GM23338 (cell line): ENCODE measurements around the gene SLAMF8. TPM values are rescaled to one million over a fixed set of nuclear protein-coding genes. Genes with fewer than 3 reads are reported as not detected.
A peak's percentile ranks its signal among the peaks of the same experiment; 100 is the strongest.

Experiments used
- ATAC-seq: fragments of 200-7000 bp; cut with Tn5 transposase; 3 replicates; pipeline ENCODE4 v1.9.1; 2020
- DNase-seq: peaks from one replicate; pipeline ENCODE4 v3.0.0-alpha.2; 2015; ENCODE audit warnings: low spot score
- H2AFZ ChIP-seq: fragments of 200-600 bp; sonication (generic); 2 replicates; pipeline ENCODE4 v1.8.0; 2016; ENCODE audit warnings: antibody characterized with exemption, mild to moderate bottlenecking, moderate library complexity
- H3F3A ChIP-seq: fragments of 200-600 bp; sonication (generic); replicated peaks from 2 replicates; pipeline ENCODE4 v1.8.0; 2017; ENCODE audit warnings: antibody characterized with exemption, mixed run types, low read depth
- H3K27ac ChIP-seq: fragments of 200-600 bp; sonication (generic); 2 replicates; pipeline ENCODE4 v1.6.1; 2016; ENCODE audit warnings: low read depth
- H3K27me3 ChIP-seq: fragments of 200-600 bp; sonication (generic); 2 replicates; pipeline ENCODE4 v1.8.0; 2016; ENCODE audit warnings: mild to moderate bottlenecking, mixed run types, moderate library complexity; ENCODE audit not compliant: insufficient read depth
- H3K36me3 ChIP-seq: fragments of 200-600 bp; sonication (generic); 2 replicates; pipeline ENCODE4 v1.8.0; 2016; ENCODE audit warnings: mild to moderate bottlenecking; ENCODE audit not compliant: insufficient read depth
- H3K4me1 ChIP-seq: fragments of 200-600 bp; sonication (generic); 2 replicates; pipeline ENCODE4 v1.8.0; 2016; ENCODE audit warnings: mild to moderate bottlenecking, moderate library complexity; ENCODE audit not compliant: insufficient read depth
- H3K4me2 ChIP-seq: fragments of 200-600 bp; sonication (generic); 2 replicates; pipeline ENCODE4 v1.7.1; 2017; ENCODE audit warnings: mixed run types
- H3K4me3 ChIP-seq: fragments of 200-600 bp; sonication (generic); 2 replicates; pipeline ENCODE4 v1.6.1; 2016; ENCODE audit warnings: mixed run types
- H3K79me2 ChIP-seq: fragments of 200-600 bp; sonication (generic); replicated peaks from 2 replicates; pipeline ENCODE4 v1.8.0; 2017; ENCODE audit warnings: mild to moderate bottlenecking; ENCODE audit not compliant: insufficient read depth
- H3K9me2 ChIP-seq: fragments of 200-600 bp; sonication (generic); 2 replicates; pipeline ENCODE4 v1.8.0; 2017; ENCODE audit not compliant: insufficient read depth
- H4K20me1 ChIP-seq: fragments of 200-600 bp; sonication (generic); replicated peaks from 2 replicates; pipeline ENCODE4 v1.8.0; 2017; ENCODE audit warnings: mild to moderate bottlenecking; ENCODE audit not compliant: insufficient read depth
- H3K27ac Mint-ChIP-seq: 2 replicates; pipeline ENCODE4 v1.8.0; 2020; ENCODE audit warnings: inconsistent platforms, mild to moderate bottlenecking, moderate library complexity, mixed read lengths
- H3K27me3 Mint-ChIP-seq: 3 replicates; pipeline ENCODE4 v1.8.0; 2022; ENCODE audit warnings: low read depth, mild to moderate bottlenecking, moderate library complexity, mixed read lengths, inconsistent platforms; ENCODE audit not compliant: insufficient read depth, poor library complexity
- H3K36me3 Mint-ChIP-seq: 3 replicates; pipeline ENCODE4 v1.8.0; 2021; ENCODE audit warnings: low read depth, mild to moderate bottlenecking, inconsistent platforms, moderate library complexity, mixed read lengths
- H3K4me1 Mint-ChIP-seq: 3 replicates; pipeline ENCODE4 v1.8.0; 2020; ENCODE audit warnings: mild to moderate bottlenecking, inconsistent platforms, mixed read lengths
- H3K4me3 Mint-ChIP-seq: 3 replicates; pipeline ENCODE4 v1.8.0; 2021; ENCODE audit warnings: moderate library complexity, mild to moderate bottlenecking, inconsistent platforms, mixed read lengths
- H3K9me3 Mint-ChIP-seq: 3 replicates; pipeline ENCODE4 v1.8.0; 2020; ENCODE audit warnings: moderate library complexity, mild to moderate bottlenecking, inconsistent platforms, mixed read lengths
- CREB1 ChIP-seq: fragments of 250-450 bp; sonication (Bioruptor Pico); IDR thresholded peaks from 2 replicates; pipeline ENCODE4 v1.5.0; 2020; ENCODE audit warnings: low read depth, mild to moderate bottlenecking, moderate library complexity
- EZH2 ChIP-seq: fragments of 200-600 bp; sonication (generic); IDR thresholded peaks from one replicate; pipeline ENCODE4 v1.8.0; 2017; ENCODE audit warnings: antibody characterized with exemption, mild to moderate bottlenecking, low read depth; ENCODE audit not compliant: unreplicated experiment
- ZNF114 ChIP-seq: fragments of 250-450 bp; sonication (Bioruptor Pico); IDR thresholded peaks from 2 replicates; pipeline ENCODE4 v1.5.0; 2020; ENCODE audit warnings: mild to moderate bottlenecking, moderate library complexity
- polyA plus RNA-seq: library from polyadenylated mRNA; unstranded; fragments of >200 nt; fragmentation: Nextera tagmentation; extraction: Ambion mirVana; gene quantifications from 2 replicates; pipeline ENCODE4 v1.2.1, GENCODE V29; 2016
- total RNA-seq: library from RNA; depleted of rRNA; stranded (reverse); fragments of >200 nt; shearing (Covaris generic); gene quantifications from 2 replicates; pipeline ENCODE4 v1.2.3, GENCODE V29; 2014
- TF ChIP-seq, protein P1 (sequence below), 2 experiments: fragments of 200-600 bp in 1 of 2; sonication (generic) in 1 of 2; conservative IDR thresholded peaks; 2 replicates each; pipeline versions ENCODE4 v1.5.1 to v1.6.1; 2016 to 2017; ENCODE audit warnings: antibody characterized with exemption in 2 of 2, low read depth in 2 of 2, mild to moderate bottlenecking in 2 of 2, moderate library complexity in 1 of 2
- TF ChIP-seq, protein P2 (sequence below): fragments of 250-450 bp; sonication (Bioruptor Pico); IDR thresholded peaks from 2 replicates; pipeline ENCODE4 v1.5.0; 2020; ENCODE audit warnings: mild to moderate bottlenecking, moderate library complexity

Gene SLAMF8
- total and polyA plus RNA-seq, 2 experiments from 2014 or later = not detected

DNA sequence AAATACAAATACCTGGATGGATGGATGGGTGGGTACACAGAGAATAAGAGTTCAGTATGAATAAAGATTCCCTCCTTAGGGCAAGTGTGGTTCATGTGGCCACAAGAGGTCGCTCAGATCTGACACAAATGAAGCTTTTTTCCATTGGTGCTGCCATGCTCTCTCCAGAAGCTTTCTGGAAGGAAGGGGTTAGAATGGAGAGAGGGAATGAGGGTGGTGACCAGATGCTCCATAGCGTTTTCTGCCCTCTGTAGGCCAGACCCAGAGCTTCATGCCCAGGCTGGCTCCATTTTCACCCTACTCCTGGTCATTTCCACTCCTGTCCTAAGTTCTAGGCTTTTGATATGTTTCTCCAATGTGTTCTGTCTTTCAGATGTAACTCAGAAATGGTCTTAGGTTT, 27.8 kb upstream of the SLAMF8 start:
- Mint-ChIP-seq H3K4me1 (no peaks in the 10 kb centered on the region), H3K9me3 (no peaks in the 10 kb centered on the region), H3K4me3 (no peak overlapping the region), H3K27me3 (peaks cover 4% of the 10 kb centered on the region), H3K36me3 (no peaks in the 10 kb centered on the region), H3K27ac (no peak overlapping the region)
- H2AFZ ChIP-seq = no peak overlapping the region
- H3K4me2 ChIP-seq = no peak overlapping the region
- no peaks in the 10 kb centered on the region for H3F3A ChIP-seq
- no peaks in the 10 kb centered on the region for H3K36me3 ChIP-seq
- no peak overlapping the region for H3K4me3 ChIP-seq
- no peaks in the 10 kb centered on the region for H3K9me2 ChIP-seq
- H3K27ac ChIP-seq = no peak overlapping the region
- ATAC-seq (peak; percentile 99), DNase-seq (peak; percentile 95)
- H3K27me3 ChIP-seq = no peaks in the 10 kb centered on the region
- H3K4me1 ChIP-seq = no peaks in the 10 kb centered on the region
- no peaks in the 10 kb centered on the region for H3K79me2 ChIP-seq
- TF ChIP-seq ZNF114 (CRISPR knock-in tag) = peak; percentile 81; the same call in 1 of the 2 replicates
- TF ChIP-seq CREB1 (CRISPR knock-in tag) = peak; percentile 44; the same call in 1 of the 2 replicates
- TF ChIP-seq EZH2 = no peak
- TF ChIP-seq, protein P1, sequence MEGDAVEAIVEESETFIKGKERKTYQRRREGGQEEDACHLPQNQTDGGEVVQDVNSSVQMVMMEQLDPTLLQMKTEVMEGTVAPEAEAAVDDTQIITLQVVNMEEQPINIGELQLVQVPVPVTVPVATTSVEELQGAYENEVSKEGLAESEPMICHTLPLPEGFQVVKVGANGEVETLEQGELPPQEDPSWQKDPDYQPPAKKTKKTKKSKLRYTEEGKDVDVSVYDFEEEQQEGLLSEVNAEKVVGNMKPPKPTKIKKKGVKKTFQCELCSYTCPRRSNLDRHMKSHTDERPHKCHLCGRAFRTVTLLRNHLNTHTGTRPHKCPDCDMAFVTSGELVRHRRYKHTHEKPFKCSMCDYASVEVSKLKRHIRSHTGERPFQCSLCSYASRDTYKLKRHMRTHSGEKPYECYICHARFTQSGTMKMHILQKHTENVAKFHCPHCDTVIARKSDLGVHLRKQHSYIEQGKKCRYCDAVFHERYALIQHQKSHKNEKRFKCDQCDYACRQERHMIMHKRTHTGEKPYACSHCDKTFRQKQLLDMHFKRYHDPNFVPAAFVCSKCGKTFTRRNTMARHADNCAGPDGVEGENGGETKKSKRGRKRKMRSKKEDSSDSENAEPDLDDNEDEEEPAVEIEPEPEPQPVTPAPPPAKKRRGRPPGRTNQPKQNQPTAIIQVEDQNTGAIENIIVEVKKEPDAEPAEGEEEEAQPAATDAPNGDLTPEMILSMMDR (conservative IDR thresholded peaks at IDR 0.05; ENCODE audit: low read depth in 2 of 2) = peak; percentile 86 to 91
- TF ChIP-seq, protein P2, sequence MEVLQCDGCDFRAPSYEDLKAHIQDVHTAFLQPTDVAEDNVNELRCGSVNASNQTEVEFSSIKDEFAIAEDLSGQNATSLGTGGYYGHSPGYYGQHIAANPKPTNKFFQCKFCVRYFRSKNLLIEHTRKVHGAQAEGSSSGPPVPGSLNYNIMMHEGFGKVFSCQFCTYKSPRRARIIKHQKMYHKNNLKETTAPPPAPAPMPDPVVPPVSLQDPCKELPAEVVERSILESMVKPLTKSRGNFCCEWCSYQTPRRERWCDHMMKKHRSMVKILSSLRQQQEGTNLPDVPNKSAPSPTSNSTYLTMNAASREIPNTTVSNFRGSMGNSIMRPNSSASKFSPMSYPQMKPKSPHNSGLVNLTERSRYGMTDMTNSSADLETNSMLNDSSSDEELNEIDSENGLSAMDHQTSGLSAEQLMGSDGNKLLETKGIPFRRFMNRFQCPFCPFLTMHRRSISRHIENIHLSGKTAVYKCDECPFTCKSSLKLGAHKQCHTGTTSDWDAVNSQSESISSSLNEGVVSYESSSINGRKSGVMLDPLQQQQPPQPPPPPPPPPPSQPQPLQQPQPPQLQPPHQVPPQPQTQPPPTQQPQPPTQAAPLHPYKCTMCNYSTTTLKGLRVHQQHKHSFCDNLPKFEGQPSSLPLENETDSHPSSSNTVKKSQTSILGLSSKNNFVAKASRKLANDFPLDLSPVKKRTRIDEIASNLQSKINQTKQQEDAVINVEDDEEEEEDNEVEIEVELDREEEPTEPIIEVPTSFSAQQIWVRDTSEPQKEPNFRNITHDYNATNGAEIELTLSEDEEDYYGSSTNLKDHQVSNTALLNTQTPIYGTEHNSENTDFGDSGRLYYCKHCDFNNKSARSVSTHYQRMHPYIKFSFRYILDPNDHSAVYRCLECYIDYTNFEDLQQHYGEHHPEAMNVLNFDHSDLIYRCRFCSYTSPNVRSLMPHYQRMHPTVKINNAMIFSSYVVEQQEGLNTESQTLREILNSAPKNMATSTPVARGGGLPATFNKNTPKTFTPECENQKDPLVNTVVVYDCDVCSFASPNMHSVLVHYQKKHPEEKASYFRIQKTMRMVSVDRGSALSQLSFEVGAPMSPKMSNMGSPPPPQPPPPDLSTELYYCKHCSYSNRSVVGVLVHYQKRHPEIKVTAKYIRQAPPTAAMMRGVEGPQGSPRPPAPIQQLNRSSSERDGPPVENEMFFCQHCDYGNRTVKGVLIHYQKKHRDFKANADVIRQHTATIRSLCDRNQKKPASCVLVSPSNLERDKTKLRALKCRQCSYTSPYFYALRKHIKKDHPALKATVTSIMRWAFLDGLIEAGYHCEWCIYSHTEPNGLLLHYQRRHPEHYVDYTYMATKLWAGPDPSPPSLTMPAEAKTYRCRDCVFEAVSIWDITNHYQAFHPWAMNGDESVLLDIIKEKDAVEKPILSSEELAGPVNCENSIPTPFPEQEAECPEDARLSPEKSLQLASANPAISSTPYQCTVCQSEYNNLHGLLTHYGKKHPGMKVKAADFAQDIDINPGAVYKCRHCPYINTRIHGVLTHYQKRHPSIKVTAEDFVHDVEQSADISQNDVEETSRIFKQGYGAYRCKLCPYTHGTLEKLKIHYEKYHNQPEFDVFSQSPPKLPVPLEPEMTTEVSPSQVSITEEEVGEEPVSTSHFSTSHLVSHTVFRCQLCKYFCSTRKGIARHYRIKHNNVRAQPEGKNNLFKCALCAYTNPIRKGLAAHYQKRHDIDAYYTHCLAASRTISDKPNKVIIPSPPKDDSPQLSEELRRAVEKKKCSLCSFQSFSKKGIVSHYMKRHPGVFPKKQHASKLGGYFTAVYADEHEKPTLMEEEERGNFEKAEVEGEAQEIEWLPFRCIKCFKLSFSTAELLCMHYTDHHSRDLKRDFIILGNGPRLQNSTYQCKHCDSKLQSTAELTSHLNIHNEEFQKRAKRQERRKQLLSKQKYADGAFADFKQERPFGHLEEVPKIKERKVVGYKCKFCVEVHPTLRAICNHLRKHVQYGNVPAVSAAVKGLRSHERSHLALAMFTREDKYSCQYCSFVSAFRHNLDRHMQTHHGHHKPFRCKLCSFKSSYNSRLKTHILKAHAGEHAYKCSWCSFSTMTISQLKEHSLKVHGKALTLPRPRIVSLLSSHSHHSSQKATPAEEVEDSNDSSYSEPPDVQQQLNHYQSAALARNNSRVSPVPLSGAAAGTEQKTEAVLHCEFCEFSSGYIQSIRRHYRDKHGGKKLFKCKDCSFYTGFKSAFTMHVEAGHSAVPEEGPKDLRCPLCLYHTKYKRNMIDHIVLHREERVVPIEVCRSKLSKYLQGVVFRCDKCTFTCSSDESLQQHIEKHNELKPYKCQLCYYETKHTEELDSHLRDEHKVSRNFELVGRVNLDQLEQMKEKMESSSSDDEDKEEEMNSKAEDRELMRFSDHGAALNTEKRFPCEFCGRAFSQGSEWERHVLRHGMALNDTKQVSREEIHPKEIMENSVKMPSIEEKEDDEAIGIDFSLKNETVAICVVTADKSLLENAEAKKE (CRISPR knock-in tag) = peak; percentile 95
- H4K20me1 ChIP-seq = no peaks in the 10 kb centered on the region
